Endothelial cell of umbilical vein (primary cell): Measurements from ENCODE around the gene DHFR. TPM values are rescaled to one million over a fixed set of nuclear protein-coding genes. Genes with fewer than 3 reads are reported as not detected.
A peak's percentile ranks its signal among the peaks of the same experiment; 100 is the strongest.

ENCODE experiments used
- BruUV-seq: library from RNA; stranded (reverse); fragments of 400-500 nt; replicated peaks from 2 replicates; lab custom pipeline; 2021; lab: Mats Ljungman, UMichigan
- CTCF ChIA-PET: fragments of 300-600, 350-600 bp; sonication (Branson Sonifier 250); formaldehyde crosslinking; loops from one replicate; lab custom pipeline; 2021; ENCODE audit warnings: antibody characterized with exemption, inconsistent platforms; lab: Charles Lee
- POLR2A ChIA-PET: fragments of 300-600, 350-600 bp; sonication (Branson Sonifier 250); formaldehyde crosslinking; loops from one replicate; lab custom pipeline; 2021; ENCODE audit warnings: antibody characterized with exemption, inconsistent platforms; lab: Charles Lee
- DNase-seq: peaks from one replicate; pipeline ENCODE4 v3.0.0-alpha.2; 2011; ENCODE audit warnings: low read depth, low spot score
- FAIRE-seq: peaks from 2 replicates; lab custom pipeline; 2011; peaks lifted over from hg19 to GRCh38; lab: Jason Lieb, UNC
- H2AFZ ChIP-seq: 2 replicates; pipeline ENCODE4 v1.6.0; 2012; ENCODE audit warnings: low read depth, low read length, control low read depth, inconsistent platforms
- H3K27ac ChIP-seq: 2 replicates; pipeline ENCODE4 v1.5.1; 2011; ENCODE audit warnings: low read depth, mild to moderate bottlenecking, control low read depth, low read length, moderate library complexity; ENCODE audit not compliant: insufficient read depth
- H3K27me3 ChIP-seq, 2 experiments: 2 replicates each; pipeline versions ENCODE4 v1.6.0 to v1.6.1; 2011; ENCODE audit warnings: low read length in 2 of 2, mixed read lengths in 1 of 2; ENCODE audit not compliant: control insufficient read depth in 2 of 2, insufficient read depth in 2 of 2
- H3K36me3 ChIP-seq, 2 experiments: 2 replicates in 1 of 2; 3 replicates in 1 of 2; pipeline ENCODE4 v1.5.1; 2011; ENCODE audit warnings: low read length in 2 of 2, mild to moderate bottlenecking in 1 of 2, moderate library complexity in 1 of 2; ENCODE audit not compliant: control insufficient read depth in 2 of 2, insufficient read depth in 2 of 2; ENCODE audit errors: extremely low read depth in 1 of 2
- H3K4me1 ChIP-seq: 3 replicates; pipeline ENCODE4 v1.5.1; 2011; ENCODE audit warnings: mild to moderate bottlenecking, low read length; ENCODE audit not compliant: control insufficient read depth, insufficient read depth; ENCODE audit errors: extremely low read depth
- H3K4me2 ChIP-seq: 2 replicates; pipeline ENCODE4 v1.6.1; 2011; ENCODE audit warnings: low read length, control low read depth, mixed read lengths; ENCODE audit not compliant: insufficient read depth
- H3K4me3 ChIP-seq, 3 experiments: fragments of 200-600 bp in 1 of 3; sonication (generic), shearing (Covaris generic) in 1 of 3; replicated peaks in 1 of 3; 2 replicates each; pipeline ENCODE4 v1.5.1; 2011 to 2016; ENCODE audit warnings: control low read depth in 3 of 3, low read length in 3 of 3, mild to moderate bottlenecking in 2 of 3, inconsistent platforms in 1 of 3, low read depth in 1 of 3, moderate library complexity in 1 of 3; ENCODE audit not compliant: insufficient read depth in 1 of 3
- H3K79me2 ChIP-seq: 2 replicates; pipeline ENCODE4 v1.6.0; 2012; ENCODE audit warnings: low read length, inconsistent platforms; ENCODE audit not compliant: control insufficient read depth, insufficient read depth
- H3K9ac ChIP-seq: replicated peaks from 2 replicates; pipeline ENCODE3; 2011; ENCODE audit warnings: low read length, control low read depth; ENCODE audit not compliant: insufficient read depth; ENCODE audit errors: extremely low read depth
- H3K9me1 ChIP-seq: replicated peaks from 3 replicates; pipeline ENCODE4 v1.6.0; 2011; ENCODE audit warnings: mild to moderate bottlenecking, low read length; ENCODE audit not compliant: control insufficient read depth, insufficient read depth; ENCODE audit errors: extremely low read depth
- H3K9me3 ChIP-seq: replicated peaks from 2 replicates; pipeline ENCODE4 v1.5.1; 2012; ENCODE audit warnings: low read length, inconsistent platforms; ENCODE audit not compliant: control insufficient read depth, insufficient read depth
- H4K20me1 ChIP-seq: replicated peaks from 2 replicates; pipeline ENCODE3; 2011; ENCODE audit warnings: mild to moderate bottlenecking, low read length; ENCODE audit not compliant: control insufficient read depth, insufficient read depth; ENCODE audit errors: extremely low read depth
- EZH2 ChIP-seq: IDR thresholded peaks from 2 replicates; pipeline ENCODE4 v1.6.1; 2012; ENCODE audit warnings: borderline replicate concordance, low read depth, mild to moderate bottlenecking, moderate library complexity, low read length, inconsistent platforms; ENCODE audit not compliant: severe bottlenecking
- JUN ChIP-seq: IDR thresholded peaks from 2 replicates; pipeline ENCODE4 v1.6.1; 2011; ENCODE audit warnings: borderline replicate concordance, low read depth; ENCODE audit not compliant: insufficient read length, insufficient read depth
- MYC ChIP-seq: IDR thresholded peaks from one replicate; pipeline ENCODE4 v1.6.1; 2011; ENCODE audit warnings: mild to moderate bottlenecking, low read depth, low read length
- POLR2A ChIP-seq: IDR thresholded peaks from 2 replicates; pipeline ENCODE4 v1.6.1; 2012; ENCODE audit warnings: low read depth, mild to moderate bottlenecking, control low read depth, low read length
- POLR2AphosphoS5 ChIP-seq: IDR thresholded peaks from 2 replicates; pipeline ENCODE4 v1.6.1; 2012; ENCODE audit warnings: low read depth, mild to moderate bottlenecking, control low read depth, low read length, moderate library complexity; ENCODE audit not compliant: insufficient read depth
- dilution Hi-C: fragments of 300-500 bp; cut with MboI; formaldehyde crosslinking; loops from one replicate; pipeline ENCODE4 v1.15.0; 2019; ENCODE audit warnings: low sequenced_read_pairs; ENCODE audit not compliant: extremely low pct_ligation_motif_present
- intact Hi-C: fragments of 100-400 bp; cut with micrococcal nuclease; formaldehyde crosslinking; loops from one replicate; pipeline ENCODE4 v1.10.0; 2022
- polyA plus RNA-seq, 4 experiments: library from polyadenylated mRNA; depleted of rRNA in 3 of 4; stranded (reverse) in 3 of 4; unstranded in 1 of 4; fragments of >200 nt; gene quantifications; 2 replicates each; pipeline versions ENCODE4 v1.2.1 to v1.2.3, GENCODE V29; 2011 to 2012; ENCODE audit warnings: missing spikeins in 1 of 4
- total RNA-seq: library from RNA; stranded (reverse); gene quantifications from 2 replicates; pipeline ENCODE4 v1.2.3, GENCODE V29; 2021
- TF ChIP-seq, protein P1 (sequence below), 2 donors: IDR thresholded peaks; 1 replicate in 1 of 2; 2 replicates in 1 of 2; pipeline ENCODE4 v1.5.1; 2011; ENCODE audit warnings: low read length in 2 of 2, mild to moderate bottlenecking in 2 of 2, moderate library complexity in 2 of 2, control low read depth in 1 of 2, inconsistent platforms in 1 of 2, low read depth in 1 of 2; ENCODE audit not compliant: insufficient read depth in 1 of 2; ENCODE audit errors: extremely low read depth in 1 of 2

The DHFR gene
- total and polyA plus RNA-seq, 2 donors (not counting 3 experiments of a cell fraction or from before 2014, with no cell fraction given) = 17.6 to 35.8 TPM

DNA sequence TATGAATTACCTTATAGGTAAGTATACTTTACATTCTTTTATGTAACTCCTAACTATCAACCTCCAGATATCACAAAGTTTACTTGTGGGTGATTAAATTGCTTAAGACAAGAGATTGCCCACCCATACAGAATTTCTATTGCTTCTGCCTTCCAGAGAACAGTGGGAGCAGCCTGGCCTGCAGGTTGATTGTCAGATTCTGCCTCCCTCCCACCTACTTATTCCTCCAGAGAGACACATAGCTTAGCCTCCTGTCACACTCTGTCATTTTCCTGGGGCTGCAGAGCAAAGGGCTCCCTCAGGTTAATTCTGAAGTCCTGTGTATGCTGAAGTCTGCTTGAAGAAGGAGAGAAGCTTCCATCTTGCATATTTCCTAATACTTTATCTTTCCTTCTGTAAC lies 48.5 kb upstream of the DHFR start:
- POLR2A ChIA-PET = no interaction called here
- Histone ChIP-seq H2AFZ (no peak overlapping the region), H3K36me3 (no peaks in the 10 kb centered on the region), H3K27ac (no peak overlapping the region), H3K9me1 (no peaks in the 10 kb centered on the region), H3K9me3 (no peaks in the 10 kb centered on the region), H3K4me3 (no peak overlapping the region), H3K4me1 (no peaks in the 10 kb centered on the region), H4K20me1 (no peaks in the 10 kb centered on the region), H3K79me2 (no peaks in the 10 kb centered on the region), H3K9ac (no peak overlapping the region), H3K27me3 (no peaks in the 10 kb centered on the region), H3K4me2 (no peak overlapping the region)
- dilution Hi-C loops (no loop called here), intact Hi-C loops (no loop called here)
- no peak for TF ChIP-seq MYC
- TF ChIP-seq POLR2A = no peak
- no peak for TF ChIP-seq EZH2
- no peak for TF ChIP-seq JUN
- TF ChIP-seq POLR2AphosphoS5 = no peak
- TF ChIP-seq, protein P1, sequence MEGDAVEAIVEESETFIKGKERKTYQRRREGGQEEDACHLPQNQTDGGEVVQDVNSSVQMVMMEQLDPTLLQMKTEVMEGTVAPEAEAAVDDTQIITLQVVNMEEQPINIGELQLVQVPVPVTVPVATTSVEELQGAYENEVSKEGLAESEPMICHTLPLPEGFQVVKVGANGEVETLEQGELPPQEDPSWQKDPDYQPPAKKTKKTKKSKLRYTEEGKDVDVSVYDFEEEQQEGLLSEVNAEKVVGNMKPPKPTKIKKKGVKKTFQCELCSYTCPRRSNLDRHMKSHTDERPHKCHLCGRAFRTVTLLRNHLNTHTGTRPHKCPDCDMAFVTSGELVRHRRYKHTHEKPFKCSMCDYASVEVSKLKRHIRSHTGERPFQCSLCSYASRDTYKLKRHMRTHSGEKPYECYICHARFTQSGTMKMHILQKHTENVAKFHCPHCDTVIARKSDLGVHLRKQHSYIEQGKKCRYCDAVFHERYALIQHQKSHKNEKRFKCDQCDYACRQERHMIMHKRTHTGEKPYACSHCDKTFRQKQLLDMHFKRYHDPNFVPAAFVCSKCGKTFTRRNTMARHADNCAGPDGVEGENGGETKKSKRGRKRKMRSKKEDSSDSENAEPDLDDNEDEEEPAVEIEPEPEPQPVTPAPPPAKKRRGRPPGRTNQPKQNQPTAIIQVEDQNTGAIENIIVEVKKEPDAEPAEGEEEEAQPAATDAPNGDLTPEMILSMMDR (IDR thresholded peaks at IDR 0.05; ENCODE audit: extremely low read depth in 1 of 2, insufficient read depth in 1 of 2, low read depth in 1 of 2, low read length in 2 of 2) = no peak
- FAIRE-seq = no peak
- BruUV-seq = no TSS peak
- no peak for DNase-seq
- CTCF ChIA-PET = no interaction called here

DNA sequence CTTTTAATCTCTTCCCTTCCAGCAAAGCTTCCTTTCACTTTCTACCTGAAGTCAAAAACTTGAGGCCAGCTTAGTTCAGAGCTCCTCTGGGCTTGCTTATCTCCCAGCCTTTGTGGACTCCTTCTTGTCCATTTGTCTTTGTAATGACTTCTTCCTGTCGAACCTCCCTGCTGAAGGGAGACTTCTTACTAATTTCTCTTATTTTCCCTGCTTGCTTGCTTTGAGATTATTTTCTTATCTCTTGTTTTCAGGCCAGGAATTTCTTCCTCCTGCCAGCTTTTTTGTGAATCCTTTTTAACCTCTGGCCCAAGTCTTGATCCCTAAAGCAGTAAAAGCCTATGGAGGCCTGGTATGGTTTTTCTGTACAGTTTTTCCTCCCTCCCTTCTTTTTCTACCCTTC lies 46.8 kb upstream of the DHFR start:
- ChIA-PET POLR2A (no interaction called here), CTCF (interaction anchor here (0.8 kb wide), 1 partner anchor 21 kb away, joined by 3 read pairs; no protein-coding TSS in a partner anchor)
- Histone ChIP-seq H3K27ac (no peak overlapping the region), H3K4me2 (no peak overlapping the region), H3K9ac (no peak overlapping the region), H3K9me1 (no peaks in the 10 kb centered on the region), H3K4me3 (no peak overlapping the region), H3K4me1 (no peaks in the 10 kb centered on the region), H2AFZ (no peak overlapping the region), H3K9me3 (no peaks in the 10 kb centered on the region), H3K27me3 (no peaks in the 10 kb centered on the region), H3K79me2 (no peaks in the 10 kb centered on the region), H4K20me1 (no peaks in the 10 kb centered on the region), H3K36me3 (no peaks in the 10 kb centered on the region)
- DNase-seq (peak; percentile 49), FAIRE-seq (no peak)
- no peak for TF ChIP-seq POLR2A
- dilution Hi-C loops (no loop called here), intact Hi-C loops (no loop called here)
- BruUV-seq = no TSS peak
